NOMO-1 treated with DMSO at 0.1 percent for 48 hours (cell line): ENCODE measurements around the gene NDUFA5.
A peak's percentile ranks its signal among the peaks of the same experiment; 100 is the strongest.
"Not testable (repeated sequence)": the region's sequence is repeated elsewhere in the genome, so short reads cannot be mapped to it uniquely, and the experiment has no call there.

Experiments
- DNase-seq: peaks from one replicate; lab custom pipeline; 2025; ENCODE audit not compliant: unreplicated experiment; lab: John Stamatoyannopoulos, UW

The NDUFA5 gene

DNA sequence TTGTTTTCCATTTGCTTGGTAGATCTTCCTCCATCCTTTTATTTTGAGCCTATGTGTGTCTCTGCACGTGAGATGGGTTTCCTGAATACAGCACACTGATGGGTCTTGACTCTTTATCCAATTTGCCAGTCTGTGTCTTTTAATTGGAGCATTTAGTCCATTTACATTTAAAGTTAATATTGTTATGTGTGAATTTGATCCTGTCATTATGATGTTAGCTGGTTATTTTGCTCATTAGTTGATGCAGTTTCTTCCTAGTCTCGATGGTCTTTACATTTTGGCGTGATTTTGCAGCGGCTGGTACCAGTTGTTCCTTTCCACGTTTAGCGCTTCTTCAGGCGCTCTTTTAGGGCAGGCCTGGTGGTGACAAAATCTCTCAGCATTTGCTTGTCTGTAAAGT is 31.1 kb downstream of the NDUFA5 start:
- DNase-seq = not testable (repeated sequence)

DNA sequence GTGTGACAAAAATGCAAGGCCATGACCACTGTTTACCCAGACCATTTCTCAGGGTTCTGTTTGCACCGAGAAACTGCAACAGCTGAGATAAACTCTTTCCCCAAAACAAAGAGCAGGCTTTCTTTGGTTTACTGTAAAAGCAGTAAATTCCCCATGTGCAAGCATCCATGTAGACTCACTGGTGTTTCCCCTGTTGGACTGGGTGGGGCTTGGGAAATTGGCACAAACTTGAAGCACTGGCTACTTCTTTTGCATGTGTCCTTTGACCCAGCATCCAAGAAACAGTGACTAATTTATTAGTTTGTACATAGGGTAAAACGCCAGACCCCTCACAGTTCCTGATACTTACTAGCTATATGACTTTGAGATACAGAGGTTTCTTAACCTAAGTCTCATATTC is 35.6 kb downstream of the NDUFA5 start:
- no peak for DNase-seq

GRCh38 chr7:123505221-123505620 is 52.4 kb downstream of the NDUFA5 start:
- DNase-seq = no peak

DNA sequence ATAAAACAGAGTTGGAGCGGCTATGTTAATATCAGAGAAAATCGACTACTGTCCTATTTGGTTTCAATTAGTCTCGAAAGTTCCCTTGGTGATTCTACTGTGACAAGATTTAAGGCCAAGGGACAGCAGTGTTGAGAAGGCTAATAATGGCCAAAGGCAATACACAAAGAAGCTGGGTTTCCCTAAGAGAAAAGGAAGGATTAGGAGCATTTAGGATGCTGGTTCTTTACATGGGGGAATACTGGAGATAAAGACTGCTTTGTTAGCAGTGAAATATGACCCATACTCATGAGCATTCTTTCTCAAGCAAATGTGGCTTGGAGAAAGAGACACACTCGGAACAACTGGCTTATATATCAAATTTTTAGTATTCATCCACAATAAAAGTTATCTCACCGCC is 55.4 kb downstream of the NDUFA5 start:
- DNase-seq = no peak

DNA sequence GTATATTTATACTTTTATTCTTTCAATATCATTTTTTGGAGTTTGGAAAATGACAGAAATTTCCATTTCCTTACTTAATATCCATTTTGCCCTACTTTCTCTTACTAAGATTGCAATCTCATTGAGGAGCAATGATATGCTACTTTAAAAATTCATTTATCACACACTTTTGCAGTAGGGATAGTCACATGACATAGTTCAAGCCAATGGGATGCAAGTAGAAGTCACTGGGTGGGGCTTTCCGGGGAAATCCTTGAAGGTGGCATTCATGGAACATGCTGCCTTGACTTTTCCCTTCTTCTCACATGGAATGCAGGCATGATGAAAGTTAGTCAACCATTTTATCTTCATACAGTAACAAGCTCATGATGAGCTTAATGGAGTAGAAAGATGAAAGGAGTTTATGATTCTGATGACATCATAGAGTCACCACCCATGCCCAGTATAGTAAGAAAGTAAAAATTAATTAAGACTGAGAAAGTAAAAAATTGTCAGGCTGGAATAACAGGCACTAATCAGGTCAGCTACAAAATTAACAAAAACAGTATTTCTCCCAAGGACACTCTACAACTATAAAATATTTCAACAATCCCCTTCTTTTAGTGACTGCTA is 56.6 kb downstream of the NDUFA5 start:
- DNase-seq = no peak

GRCh38 chr7:123499211-123499970 is 58.2 kb downstream of the NDUFA5 start:
- no peak for DNase-seq

- no peak for DNase-seq
These were observed 59.0 kb downstream of the NDUFA5 start for GRCh38 chr7:123498601-123499000.

GRCh38 chr7:123498031-123498430 is 59.6 kb downstream of the NDUFA5 start:
- DNase-seq = no peak

DNA sequence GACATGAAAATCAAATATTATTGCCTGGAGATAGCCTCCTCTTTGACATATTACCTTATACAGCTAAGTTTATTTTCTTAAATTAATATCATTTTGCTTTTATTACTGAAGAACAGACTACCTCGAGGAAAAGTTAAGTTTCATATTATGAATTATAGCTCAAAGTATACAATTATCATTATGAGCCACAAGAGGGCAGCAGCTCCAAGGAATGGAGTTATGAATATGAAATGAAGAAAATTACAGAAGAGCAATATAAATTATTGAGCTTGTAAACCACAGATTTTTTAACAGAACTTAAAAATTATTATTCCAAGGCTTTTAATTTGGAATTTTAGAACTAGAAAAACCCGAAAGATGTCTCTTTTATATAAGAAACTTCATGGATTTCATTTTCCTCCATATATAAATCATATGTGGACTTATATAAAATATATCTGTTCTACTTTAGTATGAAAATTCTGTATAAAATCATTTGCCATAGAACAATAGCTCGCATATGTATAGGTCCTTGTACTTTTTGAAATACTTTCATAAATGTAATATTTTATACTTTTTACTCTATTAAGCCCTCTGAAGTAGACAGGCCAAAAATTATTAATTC is 63.3 kb downstream of the NDUFA5 start:
- DNase-seq = peak; percentile 5

GRCh38 chr7:123492485-123492884 is 65.1 kb downstream of the NDUFA5 start:
- DNase-seq = no peak
